Smooth muscle cell (in vitro differentiated cells): Measurements from ENCODE around the gene IKZF5. TPM values are rescaled to one million over a fixed set of nuclear protein-coding genes. Genes with fewer than 3 reads are reported as not detected.

Experiments
- DNase-seq: peaks from one replicate; lab custom pipeline; 2025; ENCODE audit not compliant: unreplicated experiment; lab: John Stamatoyannopoulos, UW
- H2AFZ ChIP-seq: fragments of 200-600 bp; sonication (generic); 2 replicates; pipeline ENCODE4 v1.6.0; 2016; ENCODE audit warnings: antibody characterized with exemption, low read depth, mild to moderate bottlenecking
- H3F3A ChIP-seq: fragments of 200-600 bp; sonication (generic); 2 replicates; pipeline ENCODE4 v1.6.0; 2017; ENCODE audit warnings: antibody characterized with exemption, low read depth
- H3K27ac ChIP-seq: fragments of 200-600 bp; sonication (generic); 2 replicates; pipeline ENCODE4 v1.5.1; 2016; ENCODE audit warnings: low read depth, mild to moderate bottlenecking
- H3K27me3 ChIP-seq: fragments of 200-600 bp; sonication (generic); 2 replicates; pipeline ENCODE4 v1.6.1; 2016; ENCODE audit warnings: low read depth, mild to moderate bottlenecking
- H3K36me3 ChIP-seq: fragments of 200-600 bp; sonication (generic); 2 replicates; pipeline ENCODE4 v1.5.1; 2016; ENCODE audit warnings: low read depth
- H3K4me1 ChIP-seq: fragments of 200-600 bp; sonication (generic); 2 replicates; pipeline ENCODE4 v1.5.1; 2016; ENCODE audit warnings: low read depth
- H3K4me2 ChIP-seq: fragments of 200-600 bp; sonication (generic); 2 replicates; pipeline ENCODE4 v1.6.0; 2016; ENCODE audit warnings: mild to moderate bottlenecking
- H3K4me3 ChIP-seq: fragments of 200-600 bp; sonication (generic); 2 replicates; pipeline ENCODE4 v1.5.1; 2016; ENCODE audit warnings: mild to moderate bottlenecking
- H3K79me2 ChIP-seq: fragments of 200-600 bp; sonication (generic); 2 replicates; pipeline ENCODE4 v1.6.0; 2016; ENCODE audit warnings: low read depth, mild to moderate bottlenecking
- H3K9ac ChIP-seq: fragments of 200-600 bp; sonication (generic); 2 replicates; pipeline ENCODE4 v1.6.0; 2016; ENCODE audit warnings: low read depth
- H3K9me3 ChIP-seq: fragments of 200-600 bp; sonication (generic); replicated peaks from 2 replicates; pipeline ENCODE4 v1.5.1; 2016; ENCODE audit warnings: low read depth
- H4K20me1 ChIP-seq: fragments of 200-600 bp; sonication (generic); 2 replicates; pipeline ENCODE4 v1.6.0; 2016; ENCODE audit warnings: low read depth
- WGBS: methylation state at CpG from one replicate; pipeline ENCODE4 v1.1.7; 2016; ENCODE audit warnings: low lambda C conversion rate; 5-methylcytosine and 5-hydroxymethylcytosine counted together
- polyA plus RNA-seq: library from polyadenylated mRNA; unstranded; fragments of >200 nt; fragmentation: Nextera tagmentation; extraction: Ambion mirVana; gene quantifications from 2 replicates; pipeline ENCODE4 v1.2.1, GENCODE V29; 2016
- total RNA-seq: library from RNA; depleted of rRNA; stranded (reverse); fragments of >200 nt; gene quantifications from 2 replicates; pipeline ENCODE4 v1.2.3, GENCODE V29; 2014
- TF ChIP-seq, protein P1 (sequence below): fragments of 200-600 bp; sonication (generic); IDR thresholded peaks from 2 replicates; pipeline ENCODE4 v1.5.1; 2017; ENCODE audit warnings: borderline replicate concordance, mild to moderate bottlenecking, antibody characterized with exemption; ENCODE audit not compliant: insufficient read depth, poor library complexity, severe bottlenecking

IKZF5 gene
- total and polyA plus RNA-seq, 2 experiments from 2014 or later: 5.6 to 6.6 TPM

DNA sequence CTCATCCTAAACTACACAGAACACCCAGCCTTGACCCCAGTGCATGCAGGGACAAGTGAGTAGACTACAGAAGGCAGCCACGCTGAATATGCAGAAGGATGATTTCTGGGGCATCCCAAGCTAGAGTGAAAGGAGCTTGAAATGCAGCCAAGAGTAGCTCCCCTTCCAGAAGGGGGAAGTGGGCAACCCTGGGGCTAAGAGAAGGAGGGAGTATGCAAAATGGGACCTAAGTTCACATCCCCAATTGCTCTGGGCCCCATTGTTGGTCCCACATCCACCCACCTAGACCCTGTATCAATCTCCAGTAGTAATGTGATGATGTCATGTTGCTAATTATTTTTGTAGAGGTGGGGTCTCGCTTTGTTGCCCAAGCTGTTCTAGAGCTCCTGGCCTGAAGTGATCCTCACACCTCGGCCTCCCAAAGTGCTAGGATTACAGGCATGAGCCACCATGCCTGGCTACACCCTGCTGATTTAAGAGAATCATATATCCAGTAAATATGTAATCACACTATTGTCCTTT, 34.0 kb downstream of the IKZF5 start:
- Histone ChIP-seq H3F3A (no peaks in the 10 kb centered on the region), H3K4me3 (no peak overlapping the region), H4K20me1 (no peaks in the 10 kb centered on the region), H3K79me2 (no peaks in the 10 kb centered on the region), H3K9me3 (no peaks in the 10 kb centered on the region), H3K4me1 (no peaks in the 10 kb centered on the region), H3K36me3 (no peaks in the 10 kb centered on the region), H3K9ac (no peak overlapping the region), H3K4me2 (no peak overlapping the region), H3K27ac (no peak overlapping the region), H2AFZ (no peak overlapping the region), H3K27me3 (no peaks in the 10 kb centered on the region)
- DNase-seq: no peak
- TF ChIP-seq, protein P1, sequence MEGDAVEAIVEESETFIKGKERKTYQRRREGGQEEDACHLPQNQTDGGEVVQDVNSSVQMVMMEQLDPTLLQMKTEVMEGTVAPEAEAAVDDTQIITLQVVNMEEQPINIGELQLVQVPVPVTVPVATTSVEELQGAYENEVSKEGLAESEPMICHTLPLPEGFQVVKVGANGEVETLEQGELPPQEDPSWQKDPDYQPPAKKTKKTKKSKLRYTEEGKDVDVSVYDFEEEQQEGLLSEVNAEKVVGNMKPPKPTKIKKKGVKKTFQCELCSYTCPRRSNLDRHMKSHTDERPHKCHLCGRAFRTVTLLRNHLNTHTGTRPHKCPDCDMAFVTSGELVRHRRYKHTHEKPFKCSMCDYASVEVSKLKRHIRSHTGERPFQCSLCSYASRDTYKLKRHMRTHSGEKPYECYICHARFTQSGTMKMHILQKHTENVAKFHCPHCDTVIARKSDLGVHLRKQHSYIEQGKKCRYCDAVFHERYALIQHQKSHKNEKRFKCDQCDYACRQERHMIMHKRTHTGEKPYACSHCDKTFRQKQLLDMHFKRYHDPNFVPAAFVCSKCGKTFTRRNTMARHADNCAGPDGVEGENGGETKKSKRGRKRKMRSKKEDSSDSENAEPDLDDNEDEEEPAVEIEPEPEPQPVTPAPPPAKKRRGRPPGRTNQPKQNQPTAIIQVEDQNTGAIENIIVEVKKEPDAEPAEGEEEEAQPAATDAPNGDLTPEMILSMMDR: no peak
- whole genome bisulfite sequencing: 84% methylated on average over 3 of the region's 3 CpGs

DNA sequence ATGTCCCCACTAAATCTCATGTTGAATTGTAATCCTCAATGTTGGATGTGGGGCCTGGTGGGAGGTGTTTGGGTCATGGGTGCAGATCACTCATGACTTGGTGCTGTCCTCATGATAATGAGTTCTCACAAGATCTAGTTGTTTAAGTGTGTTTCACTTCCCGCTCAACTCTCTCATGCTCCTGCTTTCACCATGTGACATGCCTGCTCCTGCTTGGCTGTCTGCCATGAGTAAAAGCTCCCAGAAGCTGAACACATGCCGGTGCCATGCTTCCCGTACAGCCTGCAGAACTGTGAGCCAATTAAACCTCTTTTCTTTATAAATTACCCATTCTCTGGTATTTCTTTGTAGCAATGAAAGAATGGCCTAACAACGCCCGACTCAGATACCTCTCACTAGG, 34.6 kb downstream of the IKZF5 start:
- no peak for DNase-seq
- H3K4me2 ChIP-seq: no peak overlapping the region
- H3K9me3 ChIP-seq: no peaks in the 10 kb centered on the region
- H4K20me1 ChIP-seq: no peaks in the 10 kb centered on the region
- H3K4me1 ChIP-seq: no peaks in the 10 kb centered on the region
- 80% methylated on average over 5 of the region's 5 CpGs for WGBS
- no peak overlapping the region for H3K4me3 ChIP-seq
- H3K9ac ChIP-seq: no peak overlapping the region
- no peak overlapping the region for H2AFZ ChIP-seq
- no peaks in the 10 kb centered on the region for H3K27me3 ChIP-seq
- no peak overlapping the region for H3K27ac ChIP-seq
- H3K36me3 ChIP-seq: no peaks in the 10 kb centered on the region
- no peaks in the 10 kb centered on the region for H3F3A ChIP-seq
- H3K79me2 ChIP-seq: no peaks in the 10 kb centered on the region
- TF ChIP-seq, protein P1: no peak

DNA sequence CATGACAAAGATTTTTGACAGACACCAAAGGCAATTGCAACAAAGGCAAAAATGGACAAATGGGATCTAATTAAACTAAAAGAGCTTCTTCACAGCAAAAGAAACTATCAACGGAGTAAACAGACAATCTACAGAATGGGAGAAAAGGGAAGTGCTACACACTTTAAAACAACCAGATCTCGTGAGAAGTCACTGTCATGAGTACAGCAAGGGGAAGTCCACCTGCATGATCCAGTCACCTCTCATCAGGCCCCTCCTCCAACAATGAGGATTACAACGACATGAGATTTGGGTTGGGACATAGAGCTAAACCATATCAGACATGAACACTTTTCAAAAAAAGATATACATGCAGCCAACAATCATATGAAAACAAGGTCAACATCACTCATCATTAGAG, 39.9 kb downstream of the IKZF5 start:
- no peaks in the 10 kb centered on the region for H3K27me3 ChIP-seq
- H3K79me2 ChIP-seq: no peaks in the 10 kb centered on the region
- H3F3A ChIP-seq: no peaks in the 10 kb centered on the region
- no peak overlapping the region for H3K9ac ChIP-seq
- H3K4me2 ChIP-seq: no peak overlapping the region
- no peaks in the 10 kb centered on the region for H3K4me1 ChIP-seq
- no peak for DNase-seq
- TF ChIP-seq, protein P1: no peak
- no peak overlapping the region for H2AFZ ChIP-seq
- H4K20me1 ChIP-seq: no peaks in the 10 kb centered on the region
- no peak overlapping the region for H3K27ac ChIP-seq
- peaks cover 3% of the 10 kb centered on the region for H3K9me3 ChIP-seq
- 84% methylated on average over 3 of the region's 3 CpGs for WGBS
- H3K36me3 ChIP-seq: no peaks in the 10 kb centered on the region
- no peak overlapping the region for H3K4me3 ChIP-seq

DNA sequence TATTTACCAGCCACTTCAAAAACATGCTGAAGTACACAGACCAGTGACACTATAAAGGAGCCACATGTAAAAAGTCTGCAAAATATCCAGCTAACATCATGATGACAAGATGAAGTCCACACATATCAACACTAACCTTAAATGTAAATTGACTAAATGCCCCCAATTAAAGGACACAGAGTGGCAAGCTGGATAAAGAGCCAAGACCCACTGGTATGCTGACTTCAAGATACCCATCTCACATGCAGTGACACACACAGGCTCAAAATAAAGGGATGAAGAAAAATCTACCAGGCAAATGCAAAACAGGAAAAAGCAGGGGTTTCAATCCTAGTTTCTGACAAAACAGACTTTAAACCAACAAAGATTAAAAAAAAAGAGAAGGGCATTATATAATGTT, 41.7 kb downstream of the IKZF5 start:
- Histone ChIP-seq H3K27ac (no peak overlapping the region), H4K20me1 (no peaks in the 10 kb centered on the region), H3K4me2 (no peak overlapping the region), H3K27me3 (no peaks in the 10 kb centered on the region), H3K36me3 (no peaks in the 10 kb centered on the region), H3K9ac (no peak overlapping the region), H3K4me1 (no peaks in the 10 kb centered on the region), H3K9me3 (peaks cover 3% of the 10 kb centered on the region), H3K79me2 (no peaks in the 10 kb centered on the region), H3K4me3 (no peak overlapping the region), H2AFZ (no peak overlapping the region), H3F3A (no peaks in the 10 kb centered on the region)
- DNase-seq: no peak
- TF ChIP-seq, protein P1: no peak
